Measurements from ENCODE around the gene EPHB6. TPM values are rescaled to one million over a fixed set of nuclear protein-coding genes. Genes with fewer than 3 reads are reported as not detected.

Gene EPHB6
- total RNA-seq = 10 to 100 TPM; 23.6 to 24.2 TPM

GRCh38 chr7:142854372-142855113, at the start of gene EPHB6:
TSS of gene EPHB6 (plus strand) at chr7:142855076. CDS start at chr7:142863228, 8,152 bp downstream.

GRCh38 chr7:142885311-142886230, 30.7 kb downstream of the EPHB6 start, which contains the start of gene TRPV6:
TSS of gene TRPV6 (minus strand) at chr7:142885745.

Other genes with a start within 250 kb of the EPHB6 start
- gene PRSS1, start 105.6 kb upstream of the EPHB6 start, total RNA-seq = not detected
- not detected for gene PRSS2, start 84.1 kb upstream of the EPHB6 start, total RNA-seq
- not detected for gene TRPV6, start 30.7 kb downstream of the EPHB6 start, total RNA-seq
- not detected for gene TRPV5, start 78.7 kb downstream of the EPHB6 start, total RNA-seq
- gene LLCFC1, start 84.4 kb downstream of the EPHB6 start, total RNA-seq = not detected
- gene KEL, start 107.3 kb downstream of the EPHB6 start, total RNA-seq = under 1 TPM; 0.17 to 0.33 TPM
- not detected for gene OR9A2, start 172.1 kb downstream of the EPHB6 start, total RNA-seq
- gene OR6V1, start 197.3 kb downstream of the EPHB6 start, total RNA-seq = not detected

Data from activated naive CD4-positive, alpha-beta T cell treated with anti-CD3 and anti-CD28 coated beads, Interleukin-2, amount 10 ng/mL, durations not matched to agents 5 hours and 36 hours (primary cell).